Body of pancreas (tissue), 4 donors: ENCODE data around the gene NUP210. TPM values are rescaled to one million over a fixed set of nuclear protein-coding genes. Genes with fewer than 3 reads are reported as not detected.

ENCODE experiments used
- ATAC-seq: fragments of 150-250 bp; one replicate; pipeline ENCODE4 v1.9.1; 2016
- DNase-seq, 4 donors: peaks; one replicate each; pipeline ENCODE4 v3.0.0-alpha.2; 2019
- H3K27ac ChIP-seq, 4 donors: fragments of 200-600 bp; sonication (generic); 1 replicate in 3 of 4; 2 replicates in 1 of 4; pipeline versions ENCODE4 v1.5.1 to v1.6.1; 2016 to 2019; ENCODE audit warnings: mild to moderate bottlenecking in 1 of 4, mixed read lengths in 1 of 4, moderate library complexity in 1 of 4
- H3K27me3 ChIP-seq, 2 donors: fragments of 200-600 bp; sonication (generic); one replicate each; pipeline ENCODE4 v1.6.0; 2016; ENCODE audit warnings: mild to moderate bottlenecking in 1 of 2
- H3K36me3 ChIP-seq, 2 donors: fragments of 200-600 bp; sonication (generic); replicated peaks in 1 of 2; 2 replicates each; pipeline ENCODE4 v1.5.1; 2016; ENCODE audit warnings: low read depth in 2 of 2; ENCODE audit not compliant: insufficient read depth in 1 of 2
- H3K4me1 ChIP-seq: fragments of 200-600 bp; sonication (generic); one replicate; pipeline ENCODE4 v1.6.0; 2016
- H3K4me3 ChIP-seq, 2 donors: fragments of 200-600 bp; sonication (generic); 1 replicate in 1 of 2; 2 replicates in 1 of 2; pipeline ENCODE4 v1.5.1; 2016 to 2019
- H3K9me3 ChIP-seq, 3 donors: fragments of 200-600 bp; sonication (generic); 1 replicate in 2 of 3; 2 replicates in 1 of 3; pipeline ENCODE4 v1.5.1; 2016
- POLR2A ChIP-seq, 3 donors: fragments of 450-650 bp; IDR thresholded peaks; one replicate each; pipeline ENCODE4 v1.6.1; 2016; ENCODE audit warnings: antibody characterized with exemption in 3 of 3, mild to moderate bottlenecking in 2 of 3
- WGBS, 2 donors: methylation state at CpG; one replicate each; pipeline ENCODE4 v1.1.5; 2017; 5-methylcytosine and 5-hydroxymethylcytosine counted together
- intact Hi-C: fragments of 100-400 bp; cut with DNase I; formaldehyde crosslinking; loops from one replicate; pipeline ENCODE4 v1.15.1; 2023
- total RNA-seq, 2 donors: library from RNA; depleted of rRNA; stranded (reverse); fragments of >200 nt; gene quantifications; one replicate each; pipeline ENCODE4 v1.1.0, GENCODE V29; 2016
- TF ChIP-seq, protein P1 (sequence below), 7 experiments: fragments of 450-650 bp in 4 of 7; fragments of 200-600 bp in 3 of 7; sonication (generic) in 3 of 7; IDR thresholded peaks; one replicate each; pipeline ENCODE4 v1.5.1; 2016 to 2019; ENCODE audit warnings: antibody characterized with exemption in 7 of 7

The NUP210 gene
- total RNA-seq, 2 donors from 2014 or later = 16.3 to 19.1 TPM

GRCh38 chr3:13319564-13320220 is 100.4 kb downstream of the NUP210 start:
- intact Hi-C loops = no loop called here
- Histone ChIP-seq H3K27ac (no peak overlapping the region), H3K27me3 (no peaks in the 10 kb centered on the region), H3K9me3 (no peaks in the 10 kb centered on the region), H3K36me3 (peaks cover 0 to 24% of the 10 kb centered on the region in 2 donors), H3K4me3 (no peak overlapping the region), H3K4me1 (peaks cover 5% of the 10 kb centered on the region)
- WGBS, 2 donors = 94 to 96% methylated on average over 15 to 20 of the region's 22 CpGs
- ATAC-seq (no peak), DNase-seq (no peak)
- TF ChIP-seq, protein P1, sequence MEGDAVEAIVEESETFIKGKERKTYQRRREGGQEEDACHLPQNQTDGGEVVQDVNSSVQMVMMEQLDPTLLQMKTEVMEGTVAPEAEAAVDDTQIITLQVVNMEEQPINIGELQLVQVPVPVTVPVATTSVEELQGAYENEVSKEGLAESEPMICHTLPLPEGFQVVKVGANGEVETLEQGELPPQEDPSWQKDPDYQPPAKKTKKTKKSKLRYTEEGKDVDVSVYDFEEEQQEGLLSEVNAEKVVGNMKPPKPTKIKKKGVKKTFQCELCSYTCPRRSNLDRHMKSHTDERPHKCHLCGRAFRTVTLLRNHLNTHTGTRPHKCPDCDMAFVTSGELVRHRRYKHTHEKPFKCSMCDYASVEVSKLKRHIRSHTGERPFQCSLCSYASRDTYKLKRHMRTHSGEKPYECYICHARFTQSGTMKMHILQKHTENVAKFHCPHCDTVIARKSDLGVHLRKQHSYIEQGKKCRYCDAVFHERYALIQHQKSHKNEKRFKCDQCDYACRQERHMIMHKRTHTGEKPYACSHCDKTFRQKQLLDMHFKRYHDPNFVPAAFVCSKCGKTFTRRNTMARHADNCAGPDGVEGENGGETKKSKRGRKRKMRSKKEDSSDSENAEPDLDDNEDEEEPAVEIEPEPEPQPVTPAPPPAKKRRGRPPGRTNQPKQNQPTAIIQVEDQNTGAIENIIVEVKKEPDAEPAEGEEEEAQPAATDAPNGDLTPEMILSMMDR (IDR thresholded peaks at IDR 0.05) = no peak
- TF ChIP-seq POLR2A (IDR thresholded peaks at IDR 0.05) = no peak

- H3K4me3 ChIP-seq = no peak overlapping the region
- WGBS, 2 donors = 93 to 96% methylated on average over 13 to 14 of the region's 14 CpGs
- TF ChIP-seq POLR2A (IDR thresholded peaks at IDR 0.05) = no peak
Measured at GRCh38 chr3:13318626-13319470, 101.3 kb downstream of the NUP210 start.

GRCh38 chr3:13317596-13318320 is 102.4 kb downstream of the NUP210 start:
- H3K36me3 ChIP-seq = peaks cover 0 to 24% of the 10 kb centered on the region in 2 donors

More at GRCh38 chr3:13318626-13319470, 101.3 kb downstream of the NUP210 start:
- Histone ChIP-seq H3K4me1 (no peaks in the 10 kb centered on the region), H3K9me3 (no peaks in the 10 kb centered on the region), H3K36me3 (peaks cover 0 to 24% of the 10 kb centered on the region in 2 donors), H3K27ac (no peak overlapping the region), H3K27me3 (no peaks in the 10 kb centered on the region)
- no peak for ATAC-seq
- intact Hi-C loops = no loop called here
- no peak for DNase-seq

GRCh38 chr3:13316603-13317002 is 103.5 kb downstream of the NUP210 start:
- H3K4me1 ChIP-seq = no peaks in the 10 kb centered on the region
- TF ChIP-seq POLR2A (IDR thresholded peaks at IDR 0.05) = no peak
- TF ChIP-seq, protein P1 (IDR thresholded peaks at IDR 0.05) = no peak
- intact Hi-C loops = no loop called here
- peaks cover 0 to 24% of the 10 kb centered on the region in 2 donors for H3K36me3 ChIP-seq
- DNase-seq (no peak), ATAC-seq (no peak)
- no peaks in the 10 kb centered on the region for H3K27me3 ChIP-seq
- 89 to 100% methylated on average over 1 to 10 of the region's 10 CpGs for WGBS, 2 donors
- H3K27ac ChIP-seq = no peak overlapping the region
- no peak overlapping the region for H3K4me3 ChIP-seq
- H3K9me3 ChIP-seq = no peaks in the 10 kb centered on the region

More at GRCh38 chr3:13317596-13318320, 102.4 kb downstream of the NUP210 start:
- H3K27ac ChIP-seq = no peak overlapping the region
- TF ChIP-seq POLR2A (IDR thresholded peaks at IDR 0.05) = no peak
- TF ChIP-seq, protein P1 (IDR thresholded peaks at IDR 0.05) = no peak
- no peaks in the 10 kb centered on the region for H3K27me3 ChIP-seq
- no peak for DNase-seq
- intact Hi-C loops = no loop called here
- H3K9me3 ChIP-seq = no peaks in the 10 kb centered on the region
- WGBS, 2 donors = 86 to 94% methylated on average over 21 to 28 of the region's 29 CpGs
- no peaks in the 10 kb centered on the region for H3K4me1 ChIP-seq
- ATAC-seq = no peak
- no peak overlapping the region for H3K4me3 ChIP-seq

DNA sequence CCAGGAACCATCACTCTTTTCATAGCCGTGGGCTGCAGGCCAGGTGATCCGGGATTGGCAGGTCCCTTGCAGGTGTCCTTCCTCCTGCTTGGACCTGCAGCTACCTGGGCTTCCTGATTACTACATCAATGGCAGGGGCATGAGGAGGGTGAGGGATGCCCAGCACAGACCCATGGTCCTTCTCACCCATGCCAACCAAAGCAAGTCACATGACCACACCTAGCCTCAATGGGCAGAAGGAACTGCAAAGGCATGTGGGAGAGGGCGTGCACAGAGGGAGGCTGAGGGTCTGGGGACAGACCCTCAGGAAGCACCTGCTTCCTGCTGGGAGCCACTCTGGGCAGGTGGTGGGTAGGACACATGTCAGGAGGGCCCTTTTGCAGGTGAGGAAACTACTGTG is 105.2 kb downstream of the NUP210 start:
- ATAC-seq = no peak
- Histone ChIP-seq H3K4me3 (no peak overlapping the region), H3K27ac (no peak overlapping the region), H3K36me3 (peaks cover 0 to 18% of the 10 kb centered on the region in 2 donors), H3K4me1 (no peaks in the 10 kb centered on the region), H3K9me3 (no peaks in the 10 kb centered on the region), H3K27me3 (no peaks in the 10 kb centered on the region)
- WGBS, 2 donors = 67 to 92% methylated on average over 3 of the region's 3 CpGs
- intact Hi-C loops = no loop called here
- DNase-seq = no peak
- TF ChIP-seq, protein P1 (IDR thresholded peaks at IDR 0.05) = no peak
- no peak for TF ChIP-seq POLR2A (IDR thresholded peaks at IDR 0.05)
